ENCODE results near the gene RABL6.

DNA sequence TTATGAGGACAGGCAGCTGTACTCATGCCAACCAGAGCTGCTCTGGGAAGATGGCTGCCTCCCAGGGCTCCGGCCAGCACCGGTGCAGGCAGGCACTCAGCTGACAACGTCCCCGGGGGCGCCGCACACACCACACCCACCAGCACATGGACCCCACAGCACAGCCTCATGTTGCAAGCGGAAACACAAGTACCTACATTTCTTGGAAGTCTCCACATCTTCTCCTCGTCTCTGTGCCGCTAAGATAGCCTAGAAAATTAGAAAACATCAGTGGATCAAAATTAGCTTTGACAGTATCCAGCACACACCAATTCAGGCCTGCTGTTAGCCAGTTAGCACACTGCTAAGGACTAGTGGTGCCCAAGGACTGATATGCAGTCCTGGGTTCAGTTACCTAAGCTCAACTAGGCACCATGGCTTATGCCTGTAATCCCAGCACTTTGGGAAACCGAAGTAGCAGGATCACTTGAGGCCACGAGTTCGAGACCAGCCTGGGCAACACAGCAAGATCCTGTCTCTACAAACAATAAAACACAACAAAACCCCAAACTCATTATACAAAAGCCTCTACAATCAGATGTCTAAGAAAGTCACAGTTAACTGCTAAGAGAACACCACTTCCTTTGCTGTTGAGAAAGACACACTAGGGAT, 56.0 kb downstream of the RABL6 start:
- TF ChIP-seq EZH2 (IDR thresholded peaks at IDR 0.05) (no peak), POLR2AphosphoS5 (IDR thresholded peaks at IDR 0.05; ENCODE audit: borderline replicate concordance, low read depth, low read length) (no peak; the same call in 1 of the 2 replicates)

Data from SK-N-MC (cell line).